GM10266 (cell line): Measurements from ENCODE around the gene FAM47C.
"Not testable (repeated sequence)": the region's sequence is repeated elsewhere in the genome, so short reads cannot be mapped to it uniquely, and the experiment has no call there.

Experiments
- DNase-seq: peaks from one replicate; pipeline ENCODE4 v3.0.0; 2012; ENCODE audit errors: extremely low spot score
- TF ChIP-seq, protein P1 (sequence below): IDR thresholded peaks from 2 replicates; pipeline ENCODE4 v1.5.1; 2012; ENCODE audit warnings: mild to moderate bottlenecking, low read depth; ENCODE audit not compliant: control insufficient read depth, insufficient read depth; ENCODE audit errors: missing control alignments

FAM47C gene

DNA sequence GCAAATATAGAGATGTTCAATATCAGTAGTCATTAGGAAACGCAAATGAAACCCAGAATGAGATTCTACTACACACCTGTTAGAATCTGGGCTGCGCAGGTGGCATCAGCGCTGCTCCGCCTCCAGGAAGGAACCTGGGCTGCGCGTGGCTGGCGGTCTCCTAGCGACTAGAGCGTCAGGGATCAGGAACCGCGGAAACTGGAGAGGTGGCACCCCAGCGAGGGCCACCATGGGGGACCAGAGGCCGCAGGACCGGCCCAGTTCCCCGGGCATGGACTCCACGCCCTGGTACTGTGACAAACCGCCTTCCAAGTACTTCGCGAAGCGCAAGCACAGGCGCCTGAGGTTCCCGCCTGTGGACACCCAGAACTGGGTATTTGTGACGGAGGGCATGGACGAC, at the start of gene FAM47C:
Gene FAM47C (plus strand): TSS at position 185 of the 400 bp plus-strand sequence. CDS start 45 bp downstream, at position 230.
- DNase-seq, result not testable (repeated sequence)

DNA sequence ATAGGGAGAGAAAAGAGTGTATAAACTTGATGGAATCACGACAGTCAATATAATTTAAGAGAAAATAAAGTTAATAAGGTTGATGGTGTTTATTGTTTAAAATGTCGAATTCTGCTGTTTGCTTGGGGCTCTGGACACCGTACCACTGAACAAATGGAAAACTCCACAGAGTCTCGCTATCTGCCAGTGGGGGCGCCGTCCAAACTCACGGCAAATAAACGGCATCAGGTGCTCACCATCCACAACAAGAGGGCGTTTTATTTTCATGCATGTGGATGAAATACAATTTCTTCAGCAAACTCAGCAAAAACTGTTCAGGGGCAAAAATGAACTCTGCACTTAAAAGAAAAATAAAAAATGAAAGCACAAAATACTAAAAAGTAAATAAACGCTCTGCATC, 46.6 kb upstream of the FAM47C start:
- no peak for DNase-seq
- TF ChIP-seq, protein P1, sequence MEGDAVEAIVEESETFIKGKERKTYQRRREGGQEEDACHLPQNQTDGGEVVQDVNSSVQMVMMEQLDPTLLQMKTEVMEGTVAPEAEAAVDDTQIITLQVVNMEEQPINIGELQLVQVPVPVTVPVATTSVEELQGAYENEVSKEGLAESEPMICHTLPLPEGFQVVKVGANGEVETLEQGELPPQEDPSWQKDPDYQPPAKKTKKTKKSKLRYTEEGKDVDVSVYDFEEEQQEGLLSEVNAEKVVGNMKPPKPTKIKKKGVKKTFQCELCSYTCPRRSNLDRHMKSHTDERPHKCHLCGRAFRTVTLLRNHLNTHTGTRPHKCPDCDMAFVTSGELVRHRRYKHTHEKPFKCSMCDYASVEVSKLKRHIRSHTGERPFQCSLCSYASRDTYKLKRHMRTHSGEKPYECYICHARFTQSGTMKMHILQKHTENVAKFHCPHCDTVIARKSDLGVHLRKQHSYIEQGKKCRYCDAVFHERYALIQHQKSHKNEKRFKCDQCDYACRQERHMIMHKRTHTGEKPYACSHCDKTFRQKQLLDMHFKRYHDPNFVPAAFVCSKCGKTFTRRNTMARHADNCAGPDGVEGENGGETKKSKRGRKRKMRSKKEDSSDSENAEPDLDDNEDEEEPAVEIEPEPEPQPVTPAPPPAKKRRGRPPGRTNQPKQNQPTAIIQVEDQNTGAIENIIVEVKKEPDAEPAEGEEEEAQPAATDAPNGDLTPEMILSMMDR, result no peak

DNA sequence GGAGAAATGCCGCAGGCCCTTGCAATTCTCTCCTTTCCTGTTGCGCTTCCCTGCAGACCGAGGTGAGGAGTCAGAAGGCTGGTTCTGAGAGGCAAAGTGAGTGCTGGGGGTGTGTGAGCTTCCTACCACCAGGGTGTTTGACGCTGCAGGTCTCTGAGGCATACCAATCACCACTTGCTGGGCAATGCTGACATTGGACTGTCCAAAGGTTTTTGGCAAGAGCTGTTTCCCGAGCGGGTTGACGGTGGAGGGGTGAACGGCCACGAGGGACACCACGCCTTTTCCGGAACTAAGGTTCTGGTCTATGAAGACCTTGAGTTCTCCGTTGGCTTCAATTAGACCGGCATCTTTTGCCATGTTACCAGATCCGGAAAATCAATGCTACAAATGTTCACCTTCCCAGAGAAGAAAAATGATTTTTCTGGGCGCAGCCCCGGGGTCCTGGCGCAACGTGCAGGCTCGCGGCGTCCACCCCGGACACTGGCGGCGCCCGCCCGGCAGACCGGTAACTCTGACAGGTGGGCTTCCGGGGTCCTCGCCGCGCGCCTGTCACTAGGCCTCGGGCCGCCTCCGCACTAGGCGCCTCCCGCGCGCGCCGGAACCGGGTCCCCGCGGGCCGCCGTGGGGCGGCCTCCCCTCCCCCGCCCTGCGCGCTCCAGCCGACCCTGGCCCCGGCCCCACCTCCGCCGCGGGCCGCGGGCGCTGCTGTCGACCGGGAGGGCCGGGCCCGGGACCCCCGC, 44.9 kb upstream of the FAM47C start:
- TF ChIP-seq, protein P1, result no peak
- no peak for DNase-seq

DNA sequence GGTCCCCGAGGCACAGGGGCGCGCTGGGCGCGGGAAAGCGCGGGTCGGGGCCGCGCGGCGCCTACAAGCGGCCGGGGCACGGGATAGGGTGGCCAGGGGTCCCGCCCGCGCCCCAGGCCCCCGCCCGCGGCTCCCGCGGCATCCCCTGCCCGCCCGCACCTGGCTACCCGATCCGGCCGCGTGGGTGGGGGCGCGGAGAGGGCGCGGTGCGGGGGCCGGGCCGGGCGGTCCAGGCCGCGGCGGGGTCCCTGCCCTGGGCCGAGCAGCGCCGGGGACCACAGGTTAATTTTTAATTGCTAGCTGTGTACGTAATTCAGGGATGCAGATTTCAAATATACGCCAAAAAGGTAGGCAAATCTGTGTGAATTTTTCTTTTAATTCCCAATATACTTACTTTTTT, 44.3 kb upstream of the FAM47C start:
- TF ChIP-seq, protein P1, result no peak
- DNase-seq, result no peak

DNA sequence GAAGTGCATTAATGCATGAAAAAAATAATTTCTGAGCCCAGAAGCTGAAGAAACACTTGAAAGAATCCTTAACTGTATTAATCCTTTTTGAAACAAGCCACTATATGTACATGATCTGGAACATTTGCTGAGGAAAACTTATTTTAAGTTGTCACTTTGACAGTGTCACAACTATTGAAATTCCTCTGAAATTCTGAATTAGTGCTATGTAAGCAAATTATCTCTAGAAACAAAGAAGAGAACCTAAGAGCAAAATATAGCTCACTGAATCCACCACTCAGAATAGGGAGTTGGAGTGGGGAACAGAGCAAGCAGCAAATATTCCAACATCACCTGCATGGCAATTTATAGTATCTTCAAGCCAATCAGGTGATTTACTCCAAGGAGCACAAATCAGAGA, 34.6 kb upstream of the FAM47C start:
- TF ChIP-seq, protein P1, result no peak
- no peak for DNase-seq

DNA sequence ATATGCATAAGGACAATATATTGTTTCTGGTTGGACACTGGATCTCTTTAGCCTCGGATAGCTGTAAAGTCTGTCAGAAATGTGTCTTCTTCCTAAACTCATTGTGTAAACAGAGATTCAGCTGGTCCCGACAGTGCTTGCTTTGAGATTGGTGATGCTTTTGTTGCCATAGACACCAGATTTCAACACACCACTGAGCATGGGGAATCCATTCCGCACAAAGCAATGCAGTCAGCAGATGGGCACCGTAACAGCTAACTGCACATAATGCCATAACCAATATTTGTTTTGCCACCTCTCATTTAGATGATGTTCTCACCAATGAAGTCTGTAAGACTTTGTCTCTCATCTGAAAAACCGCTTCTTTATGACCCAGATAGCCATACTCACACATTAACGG, 33.3 kb upstream of the FAM47C start:
- DNase-seq, result no peak
- TF ChIP-seq, protein P1, result no peak

DNA sequence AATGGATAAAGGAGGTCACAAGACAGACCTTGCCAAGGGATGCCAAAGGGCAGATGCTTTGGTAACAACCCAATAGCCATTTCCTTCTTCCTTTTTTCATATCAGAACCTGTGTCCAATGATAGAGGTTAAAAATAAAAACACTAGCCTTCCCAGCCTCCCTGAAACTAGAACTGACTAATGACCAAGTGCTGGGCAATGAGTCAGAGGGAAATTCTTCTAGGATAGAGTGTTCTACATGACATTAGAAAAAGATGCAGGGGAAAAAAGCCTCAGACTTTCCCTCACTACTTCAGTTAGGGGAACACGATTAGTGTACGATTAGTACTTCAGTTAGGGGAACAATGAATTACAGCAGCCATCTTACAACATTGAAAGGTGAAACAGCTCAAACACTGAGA, 29.3 kb upstream of the FAM47C start:
- DNase-seq, result no peak
- TF ChIP-seq, protein P1, result no peak

DNA sequence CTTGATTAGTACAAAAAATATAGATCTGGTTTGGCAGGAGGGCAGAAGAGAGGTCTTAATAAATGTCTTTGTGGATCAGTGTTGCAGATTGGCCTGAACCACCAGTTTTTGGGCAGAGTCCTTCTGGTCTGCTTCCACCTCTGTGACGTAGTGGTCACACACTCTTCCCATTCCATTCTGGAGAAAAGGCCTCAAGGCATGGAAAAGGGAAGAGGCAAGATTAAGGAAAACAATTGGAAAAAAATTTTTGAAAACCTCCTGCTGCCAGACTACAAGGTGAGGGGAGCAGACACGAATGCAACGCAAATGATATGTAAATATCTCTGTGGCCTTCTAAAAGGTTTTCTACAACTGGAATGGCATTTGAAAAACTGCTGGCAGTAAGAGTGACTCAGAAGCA, 24.3 kb upstream of the FAM47C start:
- no peak for DNase-seq
- TF ChIP-seq, protein P1, result no peak

DNA sequence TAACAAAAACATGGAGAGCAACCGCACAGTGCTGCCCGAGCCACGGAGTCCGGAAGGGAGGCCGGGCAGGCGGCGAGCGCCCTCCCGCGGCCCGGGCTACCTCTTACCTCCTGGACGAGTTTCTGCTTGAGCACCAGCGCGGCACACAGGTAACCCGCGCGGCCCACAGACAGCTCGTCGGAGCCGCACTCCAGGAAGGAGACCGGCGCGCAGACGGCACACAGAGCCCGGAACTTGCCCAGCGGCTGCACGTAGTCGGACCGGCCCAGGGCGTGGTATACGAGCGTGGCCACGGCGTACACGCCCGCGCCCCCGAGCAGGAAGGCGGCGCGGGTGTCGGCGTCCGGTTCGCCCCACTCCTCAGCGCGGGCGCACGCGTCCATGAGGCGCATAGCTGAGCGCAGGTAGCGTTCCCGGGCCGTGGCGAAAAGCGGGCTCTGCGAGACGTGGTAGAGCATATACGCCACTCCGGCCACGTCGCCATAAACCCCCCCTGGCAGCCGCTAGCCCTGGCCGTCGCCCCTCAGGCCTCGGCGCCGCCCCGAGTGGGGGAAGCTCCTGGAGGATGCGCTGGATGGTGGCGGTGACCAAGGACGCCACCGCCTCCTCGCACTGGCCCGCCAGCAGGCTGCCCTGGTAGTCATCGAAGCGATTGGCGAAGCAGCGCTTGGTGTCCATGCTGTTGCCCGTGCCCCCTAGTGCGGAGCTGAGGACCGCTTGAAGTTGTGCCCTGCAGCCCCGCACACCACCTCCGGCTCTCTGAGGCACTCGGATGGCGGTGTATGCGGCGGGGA, 22.6 kb upstream of the FAM47C start:
- not testable (repeated sequence) for DNase-seq
